ENCODE measurements around the gene TTC28. TPM values are rescaled to one million over a fixed set of nuclear protein-coding genes. Genes with fewer than 3 reads are reported as not detected.

The TTC28 gene
- total RNA-seq, 1 donor = 55.8 TPM

- TF ChIP-seq, protein P1, sequence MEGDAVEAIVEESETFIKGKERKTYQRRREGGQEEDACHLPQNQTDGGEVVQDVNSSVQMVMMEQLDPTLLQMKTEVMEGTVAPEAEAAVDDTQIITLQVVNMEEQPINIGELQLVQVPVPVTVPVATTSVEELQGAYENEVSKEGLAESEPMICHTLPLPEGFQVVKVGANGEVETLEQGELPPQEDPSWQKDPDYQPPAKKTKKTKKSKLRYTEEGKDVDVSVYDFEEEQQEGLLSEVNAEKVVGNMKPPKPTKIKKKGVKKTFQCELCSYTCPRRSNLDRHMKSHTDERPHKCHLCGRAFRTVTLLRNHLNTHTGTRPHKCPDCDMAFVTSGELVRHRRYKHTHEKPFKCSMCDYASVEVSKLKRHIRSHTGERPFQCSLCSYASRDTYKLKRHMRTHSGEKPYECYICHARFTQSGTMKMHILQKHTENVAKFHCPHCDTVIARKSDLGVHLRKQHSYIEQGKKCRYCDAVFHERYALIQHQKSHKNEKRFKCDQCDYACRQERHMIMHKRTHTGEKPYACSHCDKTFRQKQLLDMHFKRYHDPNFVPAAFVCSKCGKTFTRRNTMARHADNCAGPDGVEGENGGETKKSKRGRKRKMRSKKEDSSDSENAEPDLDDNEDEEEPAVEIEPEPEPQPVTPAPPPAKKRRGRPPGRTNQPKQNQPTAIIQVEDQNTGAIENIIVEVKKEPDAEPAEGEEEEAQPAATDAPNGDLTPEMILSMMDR (IDR thresholded peaks at IDR 0.05; ENCODE audit: insufficient read depth, low read length) = no peak
- DNase-seq (ENCODE audit: low read depth) = no peak
- H3K4me3 ChIP-seq (ENCODE audit: low read depth, low read length) = no peak overlapping the region
Observed at GRCh38 chr22:28008056-28008455, 671.6 kb downstream of the TTC28 start.

DNA sequence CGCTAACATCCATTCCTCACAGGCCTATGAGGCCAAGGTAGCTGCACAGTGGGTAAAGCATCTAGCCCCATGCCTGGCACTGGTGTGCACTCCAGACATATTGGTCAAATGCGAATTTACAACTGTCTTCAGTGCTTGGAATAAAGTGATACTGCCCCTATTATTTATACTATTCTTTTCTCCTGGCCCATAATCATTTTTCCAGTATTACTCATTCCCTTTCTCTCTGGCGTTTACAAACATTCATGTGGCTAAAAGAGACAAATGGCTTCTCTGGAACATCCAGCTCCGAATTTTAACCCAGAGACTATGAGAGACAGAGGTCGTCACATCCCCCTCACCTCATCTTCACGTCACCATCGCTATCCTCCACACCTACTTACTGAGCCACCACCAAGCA is 673.4 kb downstream of the TTC28 start:
- H3K4me3 ChIP-seq (ENCODE audit: low read depth, low read length) = no peak overlapping the region
- DNase-seq (ENCODE audit: low read depth) = peak; percentile 7
- TF ChIP-seq, protein P1 (IDR thresholded peaks at IDR 0.05; ENCODE audit: insufficient read depth, low read length) = no peak

- no peak for DNase-seq (ENCODE audit: low read depth)
- TF ChIP-seq, protein P1 (IDR thresholded peaks at IDR 0.05; ENCODE audit: insufficient read depth, low read length) = no peak
- no peak overlapping the region for H3K4me3 ChIP-seq (ENCODE audit: low read depth, low read length)
Observed at GRCh38 chr22:28005513-28005912, 674.1 kb downstream of the TTC28 start.

- no peak overlapping the region for H3K4me3 ChIP-seq (ENCODE audit: low read depth, low read length)
- no peak for DNase-seq (ENCODE audit: low read depth)
- TF ChIP-seq, protein P1 (IDR thresholded peaks at IDR 0.05; ENCODE audit: insufficient read depth, low read length) = no peak
Observed at GRCh38 chr22:28004021-28004420, 675.6 kb downstream of the TTC28 start.

GRCh38 chr22:28002863-28003565 is 676.6 kb downstream of the TTC28 start:
- DNase-seq (ENCODE audit: low read depth) = no peak
- TF ChIP-seq, protein P1 (IDR thresholded peaks at IDR 0.05; ENCODE audit: insufficient read depth, low read length) = no peak
- H3K4me3 ChIP-seq (ENCODE audit: low read depth, low read length) = no peak overlapping the region

DNA sequence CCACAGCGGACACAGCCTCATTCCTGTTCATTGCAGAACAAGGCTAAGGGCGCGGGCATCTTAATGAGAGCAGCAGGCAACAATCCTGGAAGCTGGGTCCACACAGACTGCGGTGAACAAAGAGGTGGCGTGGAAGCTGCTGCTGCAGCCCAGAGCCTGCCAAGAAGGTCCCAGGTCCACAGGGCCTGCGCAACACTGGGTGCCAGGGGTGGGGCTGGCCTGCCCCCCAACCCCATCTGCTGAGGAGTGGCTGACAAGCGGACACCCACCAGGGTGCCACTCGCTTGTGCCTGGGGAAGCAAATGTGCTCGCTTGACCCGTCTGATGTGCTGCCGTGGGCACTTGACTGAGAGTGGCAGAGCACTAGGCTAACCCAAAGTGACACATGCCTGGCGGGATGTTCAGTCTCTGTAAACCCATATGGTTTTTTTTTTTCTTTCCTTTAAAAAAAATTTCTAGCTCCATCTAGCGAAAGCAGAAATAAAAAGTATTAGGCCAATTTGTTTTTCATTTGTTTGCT is 677.4 kb downstream of the TTC28 start:
- TF ChIP-seq, protein P1 (IDR thresholded peaks at IDR 0.05; ENCODE audit: insufficient read depth, low read length) = no peak

More for the DNA sequence above, 677.4 kb downstream of the TTC28 start:
- no peak overlapping the region for H3K4me3 ChIP-seq (ENCODE audit: low read depth, low read length)
- peak; percentile 7 for DNase-seq (ENCODE audit: low read depth)

Data from fibroblast of the aortic adventitia (primary cell).